NCI-H2081 (cell line): ENCODE measurements around the gene PTGDR2.

Experiments
- DNase-seq, 2 experiments: peaks; one replicate each; lab custom pipeline; 2025; lab: John Stamatoyannopoulos, UW

PTGDR2 gene

GRCh38 chr11:60858731-60859464 is 3.1 kb upstream of the PTGDR2 start:
- DNase-seq: no peak

DNA sequence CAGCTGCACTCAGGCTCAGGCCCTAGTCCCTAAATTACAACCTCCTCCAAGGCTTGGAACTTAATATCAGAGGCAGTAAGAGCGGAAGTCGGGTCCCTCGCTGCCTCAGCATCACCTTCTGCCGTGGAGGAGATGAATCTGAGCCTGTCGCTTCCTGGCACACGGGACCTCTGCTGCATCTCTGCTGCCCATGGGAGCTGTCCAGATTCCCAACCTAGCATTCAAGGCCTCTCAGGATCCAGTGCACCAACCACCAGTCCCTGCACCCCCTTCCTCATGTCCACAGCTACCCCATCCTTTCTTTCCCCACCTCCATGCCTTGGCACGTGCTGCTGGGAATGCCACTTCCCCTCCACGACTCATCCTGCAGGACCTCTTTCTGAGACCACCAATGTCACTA is 2.5 kb upstream of the PTGDR2 start:
- DNase-seq: no peak

DNA sequence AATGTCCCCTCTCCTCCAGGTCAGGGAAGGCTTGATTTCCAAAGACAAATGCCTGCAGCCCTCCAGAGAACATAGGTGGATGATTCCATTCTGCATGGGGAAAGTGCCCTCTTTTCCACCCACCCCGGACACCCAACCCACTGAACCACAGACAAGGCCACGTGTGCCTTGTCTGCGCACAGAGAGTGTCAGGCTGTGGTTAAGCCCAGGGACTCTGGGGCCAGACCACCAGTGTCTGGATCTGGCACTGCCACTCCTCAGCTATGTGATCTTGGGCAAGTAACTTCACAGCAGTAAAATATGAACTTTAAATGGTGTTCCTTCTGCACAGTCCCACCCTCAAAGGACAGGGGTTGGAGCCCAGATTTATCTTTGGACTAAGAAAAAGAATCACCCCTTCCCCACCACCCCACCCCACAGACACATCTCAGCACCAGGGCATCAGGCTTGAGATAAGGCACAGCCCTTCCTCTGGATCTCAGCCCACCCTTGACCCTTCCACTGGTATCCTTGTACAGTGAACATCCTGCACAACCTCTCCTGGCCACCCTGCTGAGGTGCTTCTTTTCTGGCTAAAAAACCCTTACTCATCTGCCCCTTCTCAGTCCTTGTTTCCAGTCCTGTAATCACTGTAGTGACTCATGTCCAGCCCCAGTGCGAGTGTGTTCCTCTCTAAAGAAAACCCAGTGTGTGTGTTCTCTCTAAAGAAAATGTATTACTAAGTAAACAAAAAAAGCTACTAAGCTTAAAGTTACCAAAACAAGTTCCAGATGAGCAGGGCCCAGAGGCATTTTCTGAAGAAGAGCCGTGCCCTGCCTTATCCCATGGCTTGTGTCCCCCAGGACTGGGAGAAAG is 1.9 kb upstream of the PTGDR2 start:
- no peak for DNase-seq

- no peak for DNase-seq
These were observed 664 bp downstream of the PTGDR2 start for GRCh38 chr11:60854847-60855725.

GRCh38 chr11:60854140-60854846 is 1.5 kb downstream of the PTGDR2 start:
- no peak for DNase-seq

DNA sequence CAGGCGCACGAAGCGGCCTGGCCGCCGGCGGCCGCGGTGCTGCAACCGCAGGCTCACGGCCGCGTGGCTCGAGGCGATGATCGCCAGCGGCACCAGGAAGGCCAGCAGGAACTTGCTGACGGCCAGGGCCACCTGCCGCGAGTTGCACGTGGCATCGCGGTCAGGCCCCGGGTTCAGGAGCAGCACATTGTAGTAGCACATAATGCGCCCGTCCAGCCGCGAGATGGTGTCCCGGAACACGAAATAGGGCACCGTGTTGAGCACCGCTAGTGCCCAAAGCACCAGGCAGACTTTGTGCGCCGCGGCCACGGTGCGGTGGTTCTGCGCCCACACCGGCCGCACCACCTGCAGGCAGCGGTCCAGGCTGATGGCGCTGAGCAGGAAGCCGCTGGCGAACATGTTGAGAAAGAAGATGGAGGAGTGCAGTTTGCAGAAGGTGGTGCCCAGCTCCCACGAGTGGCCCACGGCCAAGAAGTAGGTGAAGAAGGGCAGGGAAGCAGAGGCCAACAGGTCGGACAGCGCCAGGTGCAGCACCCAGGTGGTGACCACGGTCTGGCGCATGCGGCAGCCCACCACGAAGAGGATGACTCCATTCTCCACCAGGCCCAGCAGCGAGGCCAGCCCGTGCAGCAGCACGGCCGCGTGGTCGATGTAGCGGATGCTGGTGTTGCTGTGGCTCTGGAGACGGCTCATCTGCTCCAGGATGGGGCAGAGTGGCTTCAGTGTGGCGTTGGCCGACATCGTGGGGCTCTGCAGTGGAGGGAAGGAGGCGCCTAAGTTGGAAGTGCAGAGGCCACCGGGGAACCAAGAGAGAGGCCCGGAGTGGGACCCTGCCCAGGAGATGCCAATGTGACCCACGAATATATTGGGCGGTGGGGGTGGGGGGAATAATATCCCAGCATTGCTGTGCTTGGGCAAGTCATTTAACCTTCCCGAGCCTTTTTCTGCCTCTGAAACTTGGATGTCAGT is 2.5 kb downstream of the PTGDR2 start:
- DNase-seq: no peak

- DNase-seq: no peak
These were observed 3.4 kb downstream of the PTGDR2 start for GRCh38 chr11:60852117-60852981.

GRCh38 chr11:60851327-60852104 is 4.2 kb downstream of the PTGDR2 start:
- DNase-seq: no peak

DNA sequence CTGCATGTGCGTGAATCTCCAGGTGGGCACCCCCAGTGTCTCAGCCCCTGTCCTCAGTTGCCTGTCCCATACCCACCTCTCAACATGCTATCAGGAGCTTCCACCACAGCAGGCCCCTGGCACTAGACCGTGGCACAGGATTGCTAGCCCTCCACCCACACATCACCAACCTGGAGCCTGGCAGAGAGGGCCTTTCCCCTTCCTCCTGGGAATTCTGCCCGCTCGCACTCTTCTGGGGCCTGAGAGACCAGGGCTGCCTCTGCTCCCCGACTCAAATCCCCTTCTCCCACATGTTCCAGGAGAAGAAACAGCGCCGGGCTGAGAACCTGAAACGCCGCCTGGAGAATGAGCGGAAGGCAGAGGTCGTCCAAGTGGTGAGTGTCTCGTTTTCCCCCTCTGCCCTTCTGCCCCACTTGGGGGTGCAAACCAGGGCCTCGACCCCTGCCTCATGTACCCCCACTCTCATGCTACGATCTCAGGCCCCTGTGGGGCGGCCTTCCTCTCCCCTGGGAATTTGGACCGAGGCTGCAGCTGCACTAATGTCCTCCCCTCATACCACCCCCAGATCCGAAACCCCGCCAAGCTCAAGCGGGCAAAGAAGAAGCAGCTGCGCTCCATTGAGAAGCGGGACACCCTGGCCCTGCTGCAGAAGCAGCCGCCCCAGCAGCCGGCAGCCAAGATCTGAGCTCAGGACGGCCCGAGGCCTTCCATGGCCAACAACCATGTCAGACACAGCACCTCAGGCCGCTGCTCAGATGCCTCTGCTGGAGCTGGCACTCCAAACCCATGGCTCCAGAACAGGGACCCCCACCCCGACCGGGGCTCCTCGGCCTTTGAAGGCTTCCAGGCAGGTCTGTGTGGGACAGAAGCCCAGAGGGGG is 5.9 kb downstream of the PTGDR2 start:
- no peak for DNase-seq

DNA sequence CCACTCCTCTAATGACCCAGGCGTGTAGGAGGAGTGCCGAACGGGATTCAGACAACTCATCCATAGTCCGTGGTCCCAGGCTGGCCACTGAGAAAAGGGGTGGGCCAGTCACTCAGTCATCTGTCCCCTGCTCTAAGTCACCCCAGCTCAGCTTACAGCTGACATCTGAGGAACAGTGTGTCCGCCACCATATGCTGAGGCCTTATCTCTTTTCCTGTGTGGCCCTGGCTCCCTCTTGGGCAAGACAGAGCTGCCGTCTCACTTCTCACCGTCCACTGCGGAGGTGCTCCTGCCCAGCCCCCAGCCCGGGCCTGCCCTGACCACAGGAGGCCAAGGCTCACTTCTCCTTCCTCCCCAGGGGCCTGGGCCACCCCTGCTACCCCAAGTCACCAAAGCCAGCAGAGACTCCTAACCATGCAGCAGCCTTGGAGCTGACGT is 7.0 kb downstream of the PTGDR2 start:
- DNase-seq: no peak

- DNase-seq: no peak
These were observed 7.9 kb downstream of the PTGDR2 start for GRCh38 chr11:60847896-60848295.

- DNase-seq: no peak
These were observed 8.5 kb downstream of the PTGDR2 start for GRCh38 chr11:60847281-60847680.

- no peak for DNase-seq
These were observed 10.4 kb downstream of the PTGDR2 start for GRCh38 chr11:60845338-60845737.

DNA sequence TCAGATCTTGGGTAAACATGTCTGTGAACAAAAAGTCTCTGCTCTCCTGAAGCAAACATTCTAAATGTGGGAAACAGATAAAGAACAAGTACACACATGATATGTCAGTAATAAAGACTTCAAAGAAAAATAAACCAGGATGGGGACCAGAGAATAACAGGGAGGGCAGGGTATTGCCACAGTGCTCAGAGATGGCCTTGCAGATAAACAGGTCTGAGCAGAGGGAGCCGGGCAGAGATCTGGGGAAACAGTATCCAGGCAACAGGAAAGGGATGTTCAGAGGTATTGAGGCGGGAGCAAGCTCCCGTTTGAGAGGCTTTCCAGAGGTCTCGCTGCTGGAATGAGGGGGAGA is 10.9 kb downstream of the PTGDR2 start:
- DNase-seq: no peak

DNA sequence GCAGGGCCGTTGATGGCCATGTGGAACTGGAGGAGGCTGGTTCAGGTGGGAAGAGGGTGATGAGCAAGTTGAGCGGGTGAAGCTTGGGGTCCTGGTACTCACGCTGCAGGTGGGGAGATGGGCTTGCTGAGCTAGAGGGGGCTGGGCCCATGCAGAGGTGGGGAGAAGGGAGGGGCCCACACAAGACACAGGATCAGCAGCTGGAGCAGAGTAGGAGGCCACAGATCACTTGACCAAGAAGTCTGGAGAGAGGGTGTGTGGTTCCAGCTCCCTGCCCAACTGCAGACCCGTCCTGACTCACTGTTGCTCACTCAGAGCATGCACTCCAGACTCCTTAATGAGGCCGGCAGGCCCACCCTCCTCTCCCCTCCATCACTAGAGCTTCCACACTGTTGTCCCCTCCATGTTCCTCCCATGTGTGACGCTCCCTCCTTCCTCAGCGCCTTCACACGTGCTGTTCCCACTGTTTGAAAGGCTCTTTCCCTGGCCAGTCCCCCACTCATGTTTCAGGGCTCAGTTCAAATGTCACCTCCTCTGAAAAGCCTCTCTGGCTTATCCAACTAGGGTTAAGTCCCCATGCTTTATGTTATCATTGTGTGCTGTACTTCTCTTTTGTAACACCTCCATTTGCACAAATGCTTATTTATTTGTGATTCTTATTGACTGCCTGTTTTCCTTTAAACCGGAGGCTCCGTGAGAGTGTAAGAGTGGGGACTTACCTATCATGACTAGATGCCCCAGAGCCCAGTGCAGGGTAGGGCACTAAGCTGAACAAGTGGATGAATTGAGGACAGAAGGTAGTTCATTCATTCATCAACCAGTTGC is 11.5 kb downstream of the PTGDR2 start:
- DNase-seq: no peak

DNA sequence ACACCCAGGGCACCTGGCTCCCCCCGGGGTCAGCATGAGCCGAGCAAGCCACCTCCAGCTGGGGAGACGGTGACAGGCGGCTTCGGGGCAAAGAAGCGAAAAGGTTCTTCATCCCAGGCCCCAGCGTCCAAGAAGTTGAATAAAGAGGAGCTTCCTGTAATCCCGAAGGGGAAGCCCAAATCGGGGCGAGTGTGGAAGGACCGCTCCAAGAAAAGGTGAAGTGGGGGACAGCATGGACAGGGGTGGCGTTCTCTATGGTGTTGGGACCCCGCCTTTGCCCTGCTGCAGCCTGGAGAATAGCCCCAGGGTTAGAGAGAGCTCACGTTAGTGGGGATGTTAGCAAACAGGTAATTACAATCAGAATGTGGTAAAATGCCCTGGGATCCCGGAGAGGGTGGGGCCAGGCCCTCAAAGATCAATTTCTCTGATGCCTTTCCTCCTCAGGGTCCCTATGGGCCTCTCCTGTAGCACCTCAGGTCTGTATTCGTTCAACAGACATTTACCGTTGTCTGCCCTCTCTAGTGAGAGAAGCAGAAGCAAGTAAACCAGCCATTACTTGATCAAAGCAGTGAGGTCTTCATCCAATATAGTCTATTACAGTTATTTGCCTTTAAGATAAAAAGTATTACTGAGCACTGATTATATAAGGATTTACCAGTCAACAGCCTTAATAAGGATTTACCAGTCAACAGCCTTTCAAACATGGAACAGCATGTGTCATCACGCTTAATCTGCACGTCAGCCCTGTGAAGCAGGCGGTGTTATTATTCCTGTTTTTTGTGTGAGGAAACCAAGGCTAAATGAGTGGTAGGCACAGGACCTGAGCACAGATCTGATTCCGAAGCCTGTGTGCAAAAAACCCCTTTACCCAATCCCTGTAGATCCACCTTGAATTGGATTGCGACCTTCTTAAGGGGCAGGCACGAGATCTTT is 12.8 kb downstream of the PTGDR2 start:
- DNase-seq: no peak
